IMR-90 (cell line): ENCODE data around the gene AIFM2. TPM values are rescaled to one million over a fixed set of nuclear protein-coding genes. Genes with fewer than 3 reads are reported as not detected.

ENCODE experiments used
- ATAC-seq: fragments of 200-7000 bp; cut with Tn5 transposase; 2 replicates; pipeline ENCODE4 v1.9.1; 2020; ENCODE audit warnings: low read depth, mild to moderate bottlenecking, moderate library complexity
- BruUV-seq: library from RNA; stranded (reverse); fragments of 400-500 nt; replicated peaks from 2 replicates; lab custom pipeline; 2021; lab: Mats Ljungman, UMichigan
- CTCF ChIA-PET: fragments of 300-600 bp; formaldehyde crosslinking; extraction: SDS; loops from one replicate; lab custom pipeline; 2021; ENCODE audit warnings: antibody characterized with exemption; lab: Yijun Ruan, JAX
- POLR2A ChIA-PET: fragments of 300-600 bp; sonication (Branson Sonifier 250); formaldehyde crosslinking; loops from one replicate; lab custom pipeline; 2022; ENCODE audit warnings: antibody characterized with exemption; ENCODE audit not compliant: unreplicated experiment; lab: Charles Lee
- DNase-seq: peaks from one replicate; pipeline ENCODE4 v3.0.0; 2013
- H2AFZ ChIP-seq: replicated peaks from 2 replicates; pipeline ENCODE3; 2013; ENCODE audit warnings: low read length, mild to moderate bottlenecking; ENCODE audit not compliant: poor library complexity
- H2AK5ac ChIP-seq: 2 replicates; pipeline ENCODE4 v1.6.1; 2013; ENCODE audit warnings: low read depth, low read length, inconsistent platforms
- H2AK9ac ChIP-seq: replicated peaks from 2 replicates; pipeline ENCODE3; 2013; ENCODE audit warnings: mild to moderate bottlenecking, low read depth, low read length, moderate library complexity; ENCODE audit not compliant: poor library complexity
- H2BK120ac ChIP-seq: 2 replicates; pipeline ENCODE4 v1.6.1; 2013; ENCODE audit warnings: low read depth, low read length, inconsistent platforms
- H2BK15ac ChIP-seq: 3 replicates; pipeline ENCODE4 v1.6.1; 2013; ENCODE audit warnings: low read depth, low read length, inconsistent platforms
- H2BK20ac ChIP-seq: 2 replicates; pipeline ENCODE4 v1.6.1; 2013; ENCODE audit warnings: low read depth, mild to moderate bottlenecking, inconsistent platforms, low read length, moderate library complexity
- H2BK5ac ChIP-seq: 2 replicates; pipeline ENCODE4 v1.6.1; 2013; ENCODE audit warnings: mild to moderate bottlenecking, low read depth, low read length, inconsistent platforms; ENCODE audit not compliant: poor library complexity, severe bottlenecking
- H3K14ac ChIP-seq: replicated peaks from 2 replicates; pipeline ENCODE4 v1.6.1; 2013; ENCODE audit warnings: low read depth, low read length, inconsistent platforms
- H3K18ac ChIP-seq: 2 replicates; pipeline ENCODE4 v1.6.1; 2013; ENCODE audit warnings: low read depth, low read length, control low read depth
- H3K23ac ChIP-seq: 2 replicates; pipeline ENCODE4 v1.6.1; 2013; ENCODE audit warnings: low read depth, low read length, inconsistent platforms
- H3K27ac ChIP-seq: 2 replicates; pipeline ENCODE4 v1.5.1; 2013; ENCODE audit warnings: mild to moderate bottlenecking, control low read depth, low read length; ENCODE audit not compliant: insufficient read depth
- H3K27me3 ChIP-seq: 2 replicates; pipeline ENCODE4 v1.6.1; 2013; ENCODE audit warnings: low read length; ENCODE audit not compliant: control insufficient read depth, insufficient read depth
- H3K36me3 ChIP-seq: 2 replicates; pipeline ENCODE4 v1.6.1; 2013; ENCODE audit warnings: low read length, mixed read lengths; ENCODE audit not compliant: control insufficient read depth, insufficient read depth
- H3K4ac ChIP-seq: 2 replicates; pipeline ENCODE4 v1.6.1; 2013; ENCODE audit warnings: low read depth, low read length, inconsistent platforms
- H3K4me1 ChIP-seq: 2 replicates; pipeline ENCODE4 v1.6.1; 2013; ENCODE audit warnings: low read length, mixed read lengths; ENCODE audit not compliant: control insufficient read depth, insufficient read depth
- H3K4me2 ChIP-seq: 2 replicates; pipeline ENCODE4 v1.6.1; 2013; ENCODE audit warnings: low read depth, mild to moderate bottlenecking, control low read depth, low read length, moderate library complexity
- H3K4me3 ChIP-seq: 2 replicates; pipeline ENCODE4 v1.5.1; 2013; ENCODE audit warnings: low read depth, mild to moderate bottlenecking, control low read depth, low read length, moderate library complexity; ENCODE audit not compliant: insufficient read depth
- H3K56ac ChIP-seq: 2 replicates; pipeline ENCODE4 v1.6.1; 2013; ENCODE audit warnings: low read length, inconsistent platforms; ENCODE audit not compliant: insufficient read depth; ENCODE audit errors: extremely low read depth
- H3K79me1 ChIP-seq, 2 experiments: 2 replicates each; pipeline ENCODE4 v1.6.1; 2013; ENCODE audit warnings: low read length in 2 of 2, inconsistent platforms in 1 of 2, low read depth in 1 of 2
- H3K9ac ChIP-seq: 2 replicates; pipeline ENCODE4 v1.6.1; 2013; ENCODE audit warnings: low read depth, low read length, control low read depth
- H3K9me1 ChIP-seq: 2 replicates; pipeline ENCODE4 v1.6.1; 2013; ENCODE audit warnings: low read length, inconsistent platforms; ENCODE audit not compliant: insufficient read depth
- H3K9me3 ChIP-seq: 2 replicates; pipeline ENCODE4 v1.6.1; 2013; ENCODE audit warnings: low read length; ENCODE audit not compliant: control insufficient read depth, insufficient read depth
- H4K20me1 ChIP-seq: 2 replicates; pipeline ENCODE4 v1.6.1; 2013; ENCODE audit warnings: low read length, inconsistent platforms; ENCODE audit not compliant: insufficient read depth
- H4K5ac ChIP-seq: 2 replicates; pipeline ENCODE4 v1.6.1; 2013; ENCODE audit warnings: mild to moderate bottlenecking, low read depth, low read length, control low read depth
- H4K8ac ChIP-seq, 2 experiments: 2 replicates each; pipeline ENCODE4 v1.6.1; 2013; ENCODE audit warnings: low read depth in 2 of 2, low read length in 2 of 2, control low read depth in 1 of 2, inconsistent platforms in 1 of 2
- H4K91ac ChIP-seq: 2 replicates; pipeline ENCODE4 v1.6.1; 2013; ENCODE audit warnings: low read depth, low read length, inconsistent platforms; ENCODE audit not compliant: insufficient read depth
- CEBPB ChIP-seq: IDR thresholded peaks from 2 replicates; pipeline ENCODE4 v1.6.1; 2012; ENCODE audit warnings: low read depth, low read length, improper control_type of control experiment
- ELK1 ChIP-seq: fragments of 150-350 bp; IDR thresholded peaks from 2 replicates; pipeline ENCODE4 v1.6.1; 2016; ENCODE audit warnings: low read depth, mild to moderate bottlenecking, low read length, moderate library complexity, borderline replicate concordance
- FOS ChIP-seq: fragments of 150-350 bp; IDR thresholded peaks from 2 replicates; pipeline ENCODE4 v1.6.1; 2016; ENCODE audit warnings: low read depth, low read length
- MAFK ChIP-seq: IDR thresholded peaks from 2 replicates; pipeline ENCODE4 v1.6.1; 2012; ENCODE audit warnings: low read depth, low read length, improper control_type of control experiment
- MAZ ChIP-seq: IDR thresholded peaks from 2 replicates; pipeline ENCODE4 v1.6.1; 2012; ENCODE audit warnings: low read depth, mild to moderate bottlenecking, low read length, improper control_type of control experiment, moderate library complexity, borderline replicate concordance
- MXI1 ChIP-seq: IDR thresholded peaks from 2 replicates; pipeline ENCODE4 v1.6.1; 2012; ENCODE audit warnings: low read depth, mild to moderate bottlenecking, low read length, moderate library complexity, borderline replicate concordance
- SMC3 ChIP-seq: fragments of 150-350 bp; IDR thresholded peaks from 2 replicates; pipeline ENCODE4 v1.6.1; 2016; ENCODE audit warnings: low read depth, mild to moderate bottlenecking, antibody characterized with exemption, low read length, moderate library complexity
- WGBS, 2 experiments: methylation state at CpG; one replicate each; pipeline versions ENCODE4 v1.1.5 to v1.1.7; 2013; ENCODE audit warnings: missing lambda C conversion rate in 2 of 2; ENCODE audit not compliant: insufficient read length in 1 of 2; ENCODE audit errors: extremely low coverage in 2 of 2; 5-methylcytosine and 5-hydroxymethylcytosine counted together
- dilution Hi-C: fragments of 300-500 bp; cut with HindIII; formaldehyde crosslinking; loops from one replicate; pipeline ENCODE4 v1.14.3; 2018; ENCODE audit warnings: low sequenced_read_pairs; ENCODE audit not compliant: unreplicated experiment
- in situ Hi-C: fragments of 300-500 bp; cut with MboI; formaldehyde crosslinking; loops from 3 replicates; pipeline ENCODE4 v1.14.3; 2019; ENCODE audit warnings: low sequenced_read_pairs, inconsistent platforms, mixed read lengths
- intact Hi-C: fragments of 100-400 bp; cut with micrococcal nuclease; formaldehyde crosslinking; loops from 2 replicates; pipeline ENCODE4 v1.10.0; 2022
- polyA plus RNA-seq, 3 experiments: library from polyadenylated mRNA; depleted of rRNA; stranded (reverse); fragments of >200 nt; gene quantifications; 2 replicates each; pipeline ENCODE4 v1.2.3, GENCODE V29; 2012; ENCODE audit warnings: low replicate concordance in 1 of 3
- total RNA-seq: library from RNA; depleted of rRNA; stranded (reverse); fragments of >200 nt; gene quantifications from 2 replicates; pipeline ENCODE4 v1.2.3, GENCODE V29; 2012
- TF ChIP-seq, protein P1 (sequence below): conservative IDR thresholded peaks from 2 replicates; pipeline ENCODE4 v1.5.1; 2012; ENCODE audit warnings: mild to moderate bottlenecking, low read depth, low read length, improper control_type of control experiment

AIFM2 gene
- total and polyA plus RNA-seq, 2 of the 4 experiments (the other 2 are of a cell fraction), result 2.0 to 4.6 TPM

GRCh38 chr10:70124415-70124814 lies 8.2 kb downstream of the AIFM2 start:
- Histone ChIP-seq H3K56ac (no peak overlapping the region), H2AK5ac (no peak overlapping the region), H2BK15ac (no peak overlapping the region), H2AFZ (no peak overlapping the region), H3K36me3 (peaks cover 32% of the 10 kb centered on the region), H3K18ac (no peak overlapping the region), H3K4me1 (no peaks in the 10 kb centered on the region; the same call in 1 of the 2 replicates), H3K9ac (no peak overlapping the region), H2BK5ac (no peak overlapping the region), H2AK9ac (no peak overlapping the region), H3K27ac (no peak overlapping the region), H4K20me1 (0 out of 2 replicates have a peak, but pooled peaks cover 7% of the 10 kb centered on the region), H3K4me2 (no peak overlapping the region), H2BK20ac (no peak overlapping the region), H3K9me3 (0 out of 2 replicates have a peak, but pooled peaks cover 2% of the 10 kb centered on the region), H3K4me3 (no peak overlapping the region), H2BK120ac (no peak overlapping the region), H3K14ac (no peak overlapping the region), H3K4ac (no peak overlapping the region), H3K79me1 (peaks cover 14 to 27% of the 10 kb centered on the region in 2 experiments), H4K8ac (no peak overlapping the region), H3K27me3 (no peaks in the 10 kb centered on the region), H4K5ac (no peak overlapping the region), H3K9me1 (peaks cover 7% of the 10 kb centered on the region), H4K91ac (no peak overlapping the region), H3K23ac (no peak overlapping the region)
- ChIA-PET POLR2A (no interaction called here), CTCF (no interaction called here)
- ATAC-seq (no peak), DNase-seq (no peak)
- dilution Hi-C loops (no loop called here), in situ Hi-C loops (no loop called here), intact Hi-C loops (no loop called here)
- no peak for TF ChIP-seq MAFK
- no peak for TF ChIP-seq MAZ
- TF ChIP-seq, protein P1, sequence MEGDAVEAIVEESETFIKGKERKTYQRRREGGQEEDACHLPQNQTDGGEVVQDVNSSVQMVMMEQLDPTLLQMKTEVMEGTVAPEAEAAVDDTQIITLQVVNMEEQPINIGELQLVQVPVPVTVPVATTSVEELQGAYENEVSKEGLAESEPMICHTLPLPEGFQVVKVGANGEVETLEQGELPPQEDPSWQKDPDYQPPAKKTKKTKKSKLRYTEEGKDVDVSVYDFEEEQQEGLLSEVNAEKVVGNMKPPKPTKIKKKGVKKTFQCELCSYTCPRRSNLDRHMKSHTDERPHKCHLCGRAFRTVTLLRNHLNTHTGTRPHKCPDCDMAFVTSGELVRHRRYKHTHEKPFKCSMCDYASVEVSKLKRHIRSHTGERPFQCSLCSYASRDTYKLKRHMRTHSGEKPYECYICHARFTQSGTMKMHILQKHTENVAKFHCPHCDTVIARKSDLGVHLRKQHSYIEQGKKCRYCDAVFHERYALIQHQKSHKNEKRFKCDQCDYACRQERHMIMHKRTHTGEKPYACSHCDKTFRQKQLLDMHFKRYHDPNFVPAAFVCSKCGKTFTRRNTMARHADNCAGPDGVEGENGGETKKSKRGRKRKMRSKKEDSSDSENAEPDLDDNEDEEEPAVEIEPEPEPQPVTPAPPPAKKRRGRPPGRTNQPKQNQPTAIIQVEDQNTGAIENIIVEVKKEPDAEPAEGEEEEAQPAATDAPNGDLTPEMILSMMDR, result no peak
- TF ChIP-seq MXI1, result no peak
- TF ChIP-seq FOS, result no peak
- no peak for TF ChIP-seq CEBPB
- TF ChIP-seq ELK1, result no peak
- TF ChIP-seq SMC3, result no peak
- no TSS peak for BruUV-seq
- no CpG with 5 or more reads among the region's 1 CpG for WGBS, 2 experiments
